SKM-1 (cell line): ENCODE measurements around the gene UBN1.

Source experiments
- DNase-seq: peaks from one replicate; lab custom pipeline; 2025; ENCODE audit not compliant: unreplicated experiment; lab: John Stamatoyannopoulos, UW

UBN1 gene

DNA sequence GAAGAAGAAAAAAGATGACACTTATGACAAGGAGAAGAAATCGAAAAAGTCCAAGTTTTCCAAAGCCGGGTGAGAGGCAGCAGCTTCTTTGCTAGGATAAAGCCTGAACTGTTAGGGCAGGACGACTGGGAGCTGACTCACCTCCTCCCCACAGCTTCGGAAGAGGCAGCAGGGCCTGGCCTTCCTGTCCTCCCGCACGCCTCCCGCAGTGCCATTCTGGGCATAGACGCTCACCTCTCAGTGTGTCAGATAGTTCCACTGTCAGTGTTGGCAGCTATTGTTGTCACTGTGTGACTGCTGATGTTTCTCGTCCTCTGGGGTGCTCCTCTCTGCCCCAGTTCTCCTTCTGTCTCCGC is 12.6 kb downstream of the UBN1 start:
- DNase-seq = no peak

DNA sequence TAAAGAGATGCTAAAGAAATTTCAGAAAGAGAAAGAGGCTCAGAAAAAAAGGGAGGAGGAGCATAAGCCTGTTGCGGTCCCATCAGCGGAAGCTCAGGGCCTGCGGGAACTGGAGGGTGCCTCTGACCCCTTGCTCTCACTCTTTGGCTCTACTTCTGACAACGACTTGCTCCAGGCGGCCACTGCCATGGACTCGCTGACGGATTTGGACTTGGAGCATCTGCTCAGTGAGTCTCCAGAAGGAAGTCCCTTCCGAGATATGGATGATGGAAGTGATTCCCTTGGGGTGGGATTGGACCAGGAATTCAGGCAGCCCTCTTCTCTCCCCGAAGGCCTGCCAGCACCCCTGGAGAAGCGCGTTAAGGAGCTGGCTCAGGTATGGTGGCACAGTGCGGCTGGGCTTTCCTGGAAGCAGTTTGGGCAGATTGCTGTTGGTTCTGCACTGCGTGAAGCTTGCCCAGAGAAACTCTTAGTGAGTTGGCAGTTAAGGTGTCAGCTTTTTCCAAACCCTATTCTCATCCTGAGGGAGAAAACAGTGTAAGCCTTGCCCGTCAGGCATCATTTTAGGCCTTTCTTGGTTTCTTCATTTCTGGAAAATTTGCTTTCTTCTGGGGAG is 13.6 kb downstream of the UBN1 start:
- no peak for DNase-seq

- DNase-seq = no peak
Measured at GRCh38 chr16:4862639-4863038, 15.4 kb downstream of the UBN1 start.

GRCh38 chr16:4864728-4865127 is 17.4 kb downstream of the UBN1 start:
- no peak for DNase-seq

- no peak for DNase-seq
Measured at GRCh38 chr16:4865231-4865860, 18.1 kb downstream of the UBN1 start.

DNA sequence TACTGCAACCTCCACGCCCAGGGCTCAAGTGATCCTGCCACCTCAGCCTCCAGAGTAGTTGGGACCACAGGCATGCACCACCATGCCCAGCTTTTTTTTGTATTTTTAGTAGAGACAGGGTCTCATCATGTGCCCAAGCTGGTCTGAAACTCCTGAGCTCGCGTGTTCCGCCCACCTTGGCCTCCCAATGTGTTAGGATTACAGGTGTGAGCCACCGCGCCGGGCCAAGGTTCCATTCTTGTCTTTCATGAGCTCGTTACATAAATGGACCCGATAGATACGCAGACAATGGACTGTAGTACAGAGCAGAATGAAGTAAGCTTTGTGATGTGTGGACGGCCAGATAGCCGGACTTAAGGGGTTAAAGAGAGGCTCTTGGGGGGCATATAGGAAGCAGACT is 19.3 kb downstream of the UBN1 start:
- no peak for DNase-seq

GRCh38 chr16:4868026-4868425 is 20.7 kb downstream of the UBN1 start:
- DNase-seq = no peak

DNA sequence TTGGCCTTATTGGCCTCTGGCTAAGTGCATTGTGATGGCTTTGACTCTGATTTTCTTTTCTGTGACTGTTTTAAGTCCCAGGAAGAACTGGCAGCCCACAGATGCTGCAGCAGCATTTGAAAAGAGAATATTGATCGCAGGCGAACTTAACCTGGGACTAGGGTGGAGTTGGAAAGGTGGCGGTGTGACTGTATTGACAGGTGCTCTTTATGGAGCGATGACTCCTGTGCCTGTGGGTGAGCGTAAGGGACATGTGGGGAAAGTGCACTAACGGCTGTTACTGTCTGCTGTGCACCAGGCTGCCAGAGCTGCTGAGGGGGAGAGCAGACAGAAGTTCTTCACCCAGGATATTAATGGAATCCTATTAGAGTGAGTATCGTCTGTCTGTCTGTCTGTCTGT is 21.3 kb downstream of the UBN1 start:
- no peak for DNase-seq

DNA sequence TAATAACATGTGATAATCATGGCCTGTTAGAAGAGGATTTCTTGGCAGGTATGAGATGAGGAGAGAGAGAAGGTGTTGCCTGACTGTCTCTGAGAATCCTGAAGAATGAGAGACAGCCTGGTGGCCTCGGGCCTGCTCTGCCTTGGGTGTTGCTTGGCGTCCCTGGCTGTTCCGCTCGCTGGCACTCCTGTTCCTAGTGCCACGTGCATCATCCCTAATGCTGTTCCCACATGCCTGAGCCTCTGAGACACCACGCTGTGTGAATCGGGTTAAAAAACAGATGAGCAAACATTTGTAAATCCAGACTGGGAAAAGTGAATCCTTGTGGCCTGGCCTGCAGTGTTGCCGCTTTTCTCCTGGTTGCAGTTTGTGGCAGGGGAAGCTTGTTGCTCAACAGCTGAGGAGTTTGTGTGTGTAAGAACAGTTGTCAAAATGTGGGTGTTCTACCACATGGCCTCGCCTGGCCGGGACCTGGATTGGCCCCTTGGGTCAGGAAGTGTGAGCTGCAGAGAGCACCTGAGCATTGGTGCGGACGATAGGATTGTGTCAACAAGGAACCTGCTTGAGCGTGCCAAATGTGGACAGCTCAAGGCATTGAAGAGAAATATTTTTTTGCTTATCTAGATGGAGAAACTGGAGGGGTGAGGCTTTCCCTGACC is 22.0 kb downstream of the UBN1 start:
- DNase-seq = no peak

DNA sequence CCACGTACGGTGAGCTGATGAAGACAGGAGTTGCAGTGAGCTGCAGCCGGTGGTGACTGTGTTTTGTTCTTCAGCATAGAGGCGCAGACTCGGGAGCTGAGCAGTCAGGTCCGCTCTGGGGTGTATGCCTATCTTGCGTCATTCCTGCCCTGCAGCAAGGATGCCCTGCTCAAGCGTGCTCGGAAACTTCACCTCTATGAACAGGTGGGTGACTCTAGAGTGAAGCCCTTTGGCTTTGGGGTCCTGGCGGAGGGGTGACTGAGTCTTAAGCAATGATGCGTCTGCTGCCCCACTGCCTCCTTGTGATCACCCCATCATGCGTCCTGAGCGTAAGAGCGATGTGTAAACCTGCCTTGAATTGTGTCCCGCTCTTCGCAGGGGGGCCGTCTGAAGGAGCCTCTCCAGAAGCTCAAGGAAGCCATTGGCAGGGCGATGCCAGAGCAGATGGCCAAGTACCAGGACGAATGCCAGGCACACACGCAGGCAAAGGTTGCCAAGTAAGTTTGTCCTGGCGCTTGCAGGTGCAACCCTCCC is 22.9 kb downstream of the UBN1 start:
- no peak for DNase-seq

DNA sequence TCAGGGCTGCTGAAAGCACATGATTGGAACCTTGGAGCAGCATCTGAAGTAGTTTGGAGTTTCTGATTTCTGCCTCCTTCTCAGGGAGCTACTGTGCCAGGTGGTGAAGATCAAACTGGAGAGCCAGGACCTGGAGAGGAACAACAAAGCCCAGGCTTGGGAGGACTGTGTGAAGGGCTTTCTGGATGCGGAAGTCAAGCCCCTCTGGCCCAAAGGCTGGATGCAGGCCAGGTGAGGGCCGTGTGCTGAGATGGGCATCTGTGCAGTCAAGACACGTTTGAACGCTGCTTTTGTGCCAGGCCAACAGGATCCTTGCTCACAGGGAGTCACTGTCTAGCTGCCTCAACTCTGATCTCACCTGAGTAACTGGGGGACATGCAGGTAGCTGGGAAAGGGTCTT is 23.8 kb downstream of the UBN1 start:
- DNase-seq = no peak

GRCh38 chr16:4873091-4873490 is 25.8 kb downstream of the UBN1 start:
- no peak for DNase-seq

GRCh38 chr16:4874666-4875065 is 27.4 kb downstream of the UBN1 start:
- DNase-seq = no peak

DNA sequence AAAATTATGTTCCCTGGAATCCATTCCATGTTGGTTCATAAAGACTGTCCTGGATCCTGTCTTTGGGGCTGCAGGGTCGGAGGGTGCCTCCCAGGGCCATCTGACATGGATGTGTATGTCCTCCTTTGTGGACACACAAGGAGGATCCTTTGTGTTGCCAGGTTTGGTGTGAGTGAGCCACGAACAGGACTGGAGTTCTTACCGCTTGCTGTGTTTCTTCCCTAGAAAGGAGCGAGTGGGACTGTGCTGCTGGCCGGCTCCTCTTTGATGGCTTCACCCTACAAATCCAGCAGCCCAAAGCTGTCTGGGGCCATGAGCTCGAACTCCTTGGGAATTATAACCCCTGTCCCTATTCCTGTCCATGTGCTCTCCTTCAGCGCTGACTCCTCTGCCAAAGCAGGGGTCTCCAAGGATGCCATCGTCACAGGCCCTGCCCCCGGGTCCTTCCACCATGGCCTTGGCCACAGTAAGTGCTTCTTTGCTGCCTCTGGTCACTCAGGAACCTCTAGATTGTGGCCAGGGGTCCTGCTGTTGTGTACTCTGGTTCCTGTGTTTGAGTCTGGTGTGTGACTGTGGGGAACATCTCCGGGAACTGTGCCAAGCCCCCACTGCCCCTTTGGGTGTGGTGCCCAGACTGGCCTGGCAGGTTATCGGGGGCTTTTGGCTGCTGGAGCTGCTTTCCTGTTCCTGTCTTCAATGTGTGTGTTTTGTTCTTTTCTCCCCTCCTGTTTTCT is 29.5 kb downstream of the UBN1 start:
- no peak for DNase-seq

DNA sequence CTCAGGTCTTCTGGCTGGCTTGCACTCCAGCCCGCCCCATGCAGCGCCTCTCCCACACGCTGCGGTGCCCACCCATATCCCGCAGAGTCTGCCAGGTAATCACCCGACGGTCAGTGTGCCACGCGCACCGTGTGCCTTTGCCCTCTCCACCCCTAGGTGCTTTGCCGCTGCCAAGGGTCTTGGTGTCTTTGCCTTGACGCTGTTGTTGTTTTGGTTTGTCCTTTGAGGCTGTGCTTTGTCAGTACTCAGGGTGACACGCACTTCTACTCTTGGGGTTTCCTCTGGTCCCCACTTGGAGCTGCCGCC is 30.1 kb downstream of the UBN1 start:
- DNase-seq = no peak

DNA sequence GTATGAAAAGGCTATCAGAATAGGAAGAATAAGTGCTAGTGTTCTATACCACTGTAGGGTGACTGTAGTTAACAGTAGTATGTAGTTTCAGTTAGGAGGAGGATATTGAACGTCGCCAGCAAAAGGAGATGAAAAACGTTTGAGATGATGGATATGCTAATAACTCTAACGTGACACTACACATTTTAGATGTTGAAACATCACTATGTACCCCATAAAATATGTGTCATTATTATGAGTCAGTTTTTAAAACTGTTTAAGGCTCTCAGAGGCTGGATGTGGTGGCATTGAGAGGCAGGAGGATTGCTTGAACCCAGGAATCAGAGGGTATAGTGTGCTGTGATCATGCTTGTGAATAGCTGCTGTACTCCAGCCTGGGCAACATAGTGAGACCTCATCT is 31.8 kb downstream of the UBN1 start:
- no peak for DNase-seq

DNA sequence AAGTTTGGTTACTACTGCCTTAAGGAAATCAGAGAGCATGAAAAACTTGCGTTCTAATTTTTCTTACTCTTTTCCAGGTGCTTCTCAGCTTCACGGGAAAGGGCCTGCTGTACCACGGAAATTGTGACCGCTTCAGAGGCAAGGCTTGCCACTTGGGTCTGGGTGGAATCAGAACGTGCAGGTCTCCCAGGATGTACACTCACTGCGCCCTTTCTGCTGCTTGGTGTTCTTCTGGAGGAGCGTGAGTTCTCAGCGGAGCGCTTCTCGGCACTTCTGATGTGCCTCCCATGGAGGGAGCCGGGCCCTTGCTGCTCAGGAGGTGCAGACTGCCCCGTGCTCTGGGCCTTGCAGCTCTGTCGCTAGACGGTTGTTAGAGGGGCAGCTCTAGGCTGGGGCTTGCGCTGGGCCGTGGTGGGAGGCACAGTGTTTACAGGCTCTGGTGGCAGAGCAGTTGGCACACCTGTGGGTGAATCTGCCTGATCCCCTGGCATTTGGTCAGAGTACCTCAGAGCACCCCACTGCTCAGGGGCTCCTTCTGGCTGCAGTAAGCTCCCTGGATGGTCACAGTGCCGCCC is 32.8 kb downstream of the UBN1 start:
- no peak for DNase-seq

- no peak for DNase-seq
Measured at GRCh38 chr16:4882000-4882632, 34.8 kb downstream of the UBN1 start.

- DNase-seq = no peak
Measured at GRCh38 chr16:4882633-4883285, 35.5 kb downstream of the UBN1 start.

DNA sequence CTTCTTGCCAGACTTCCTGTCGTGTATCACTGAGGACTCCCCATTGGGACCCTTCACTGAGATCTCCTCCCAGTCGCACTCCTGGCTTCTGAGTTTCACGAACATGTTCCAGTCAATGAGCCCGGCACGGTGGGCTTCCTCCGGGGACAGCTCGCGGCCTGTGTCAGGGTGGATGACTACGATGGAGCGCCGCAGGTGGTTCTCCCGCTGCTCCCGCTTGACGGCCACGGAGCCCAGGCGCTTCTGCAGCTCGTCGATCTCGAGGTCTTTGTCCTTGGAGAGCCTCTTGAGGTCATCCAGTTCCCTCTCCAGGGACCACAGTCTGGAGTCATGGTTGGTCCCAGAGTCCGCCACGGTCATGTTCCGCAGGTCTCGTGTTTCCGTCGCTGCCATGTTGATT is 36.2 kb downstream of the UBN1 start:
- DNase-seq = no peak

GRCh38 chr16:4884209-4884608 is 36.9 kb downstream of the UBN1 start:
- no peak for DNase-seq
